K562 (cell line): Measurements from ENCODE around the gene CLASP1. TPM values are rescaled to one million over a fixed set of nuclear protein-coding genes. Genes with fewer than 3 reads are reported as not detected.

Experiments used
- ATAC-seq: fragments of 200-7000 bp; cut with Tn5 transposase; 3 replicates; pipeline ENCODE4 v1.9.1; 2020; ENCODE audit warnings: moderate library complexity
- BruUV-seq: library from RNA; stranded (reverse); fragments of 400-500 nt; replicated peaks from 2 replicates; lab custom pipeline; 2021; lab: Mats Ljungman, UMichigan
- CTCF ChIA-PET: fragments of 300-600 bp; formaldehyde crosslinking; extraction: SDS; loops from one replicate; lab custom pipeline; 2021; ENCODE audit warnings: low intra/inter-chr PET ratio; lab: Yijun Ruan, JAX
- POLR2A ChIA-PET: fragments of 300-600, 350-650 bp; sonication (Branson Sonifier 250); formaldehyde crosslinking; extraction: SDS; loops from one replicate; lab custom pipeline; 2021; ENCODE audit warnings: antibody characterized with exemption, inconsistent platforms; lab: Yijun Ruan, JAX
- DNase-seq, 4 experiments: peaks; one replicate each; pipeline versions ENCODE4 v3.0.0 to v3.0.0-alpha.2; 2011 to 2018; ENCODE audit warnings: low spot score in 3 of 4, mixed read lengths in 3 of 4; ENCODE audit errors: extremely low read depth in 1 of 4
- FAIRE-seq: peaks from 2 replicates; lab custom pipeline; 2011; peaks lifted over from hg19 to GRCh38; lab: Jason Lieb, UNC
- H2AFZ ChIP-seq: 2 replicates; pipeline ENCODE4 v1.6.0; 2011; ENCODE audit warnings: low read depth, low read length, control low read depth, inconsistent platforms
- H3K27ac ChIP-seq: fragments of 200-600 bp; 3 replicates; pipeline ENCODE4 v1.8.0; 2011; ENCODE audit warnings: low read depth, mild to moderate bottlenecking, control low read depth, inconsistent platforms, low read length, moderate library complexity, mixed read lengths; ENCODE audit errors: extremely low read depth
- H3K27me3 ChIP-seq, 2 experiments: fragments of 300-600 bp in 1 of 2; 2 replicates in 1 of 2; 3 replicates in 1 of 2; pipeline versions ENCODE4 v1.6.0 to v1.8.0; 2011; ENCODE audit warnings: inconsistent platforms in 2 of 2, low read length in 2 of 2, mild to moderate bottlenecking in 1 of 2, mixed read lengths in 1 of 2, moderate library complexity in 1 of 2; ENCODE audit not compliant: control insufficient read depth in 2 of 2, insufficient read depth in 2 of 2
- H3K36me3 ChIP-seq: fragments of 300-600 bp; 3 replicates; pipeline ENCODE4 v1.8.0; 2011; ENCODE audit warnings: mild to moderate bottlenecking, low read length, inconsistent platforms; ENCODE audit not compliant: control insufficient read depth, insufficient read depth
- H3K4me1 ChIP-seq, 2 experiments: fragments of 200-600 bp in 1 of 2; replicated peaks in 1 of 2; 2 replicates in 1 of 2; 3 replicates in 1 of 2; pipeline versions ENCODE4 v1.5.1 to v1.8.0; 2011; ENCODE audit warnings: inconsistent platforms in 2 of 2, low read length in 2 of 2, mild to moderate bottlenecking in 1 of 2, mixed read lengths in 1 of 2, moderate library complexity in 1 of 2; ENCODE audit not compliant: control insufficient read depth in 2 of 2, insufficient read depth in 2 of 2
- H3K4me2 ChIP-seq: 2 replicates; pipeline ENCODE4 v1.6.1; 2011; ENCODE audit warnings: low read length, control low read depth, inconsistent platforms, mixed read lengths; ENCODE audit not compliant: insufficient read depth
- H3K4me3 ChIP-seq: fragments of 200-600 bp; sonication (generic), shearing (Covaris generic); 2 replicates; pipeline ENCODE4 v1.5.1; 2016; ENCODE audit warnings: control low read depth, inconsistent platforms
- H3K79me2 ChIP-seq: fragments of 200-600 bp; 3 replicates; pipeline ENCODE4 v1.8.0; 2011; ENCODE audit warnings: low read length, inconsistent platforms; ENCODE audit not compliant: control insufficient read depth, insufficient read depth
- H3K9ac ChIP-seq, 2 experiments: 2 replicates each; pipeline versions ENCODE4 v1.6.0 to v1.6.1; 2011; ENCODE audit warnings: low read depth in 2 of 2, low read length in 2 of 2, control low read depth in 1 of 2, inconsistent platforms in 1 of 2, mild to moderate bottlenecking in 1 of 2, mixed read lengths in 1 of 2; ENCODE audit not compliant: insufficient read depth in 1 of 2
- H3K9me1 ChIP-seq: one replicate; pipeline ENCODE4 v1.6.0; 2011; ENCODE audit warnings: inconsistent platforms, mild to moderate bottlenecking, low read length, moderate library complexity; ENCODE audit not compliant: control insufficient read depth, insufficient read depth
- H3K9me3 ChIP-seq: replicated peaks from 2 replicates; pipeline ENCODE4 v1.5.1; 2011; ENCODE audit warnings: low read depth, low read length, inconsistent platforms; ENCODE audit not compliant: control insufficient read depth, insufficient read depth
- H4K20me1 ChIP-seq: replicated peaks from 2 replicates; pipeline ENCODE4 v1.6.1; 2011; ENCODE audit warnings: low read length, inconsistent platforms, mixed read lengths; ENCODE audit not compliant: control insufficient read depth, insufficient read depth
- HNRNPLL ChIP-seq: fragments of 200-400 bp; formaldehyde crosslinking; IDR thresholded peaks from 2 replicates; pipeline ENCODE4 v1.6.1; 2017; ENCODE audit warnings: low read length, low read depth, mild to moderate bottlenecking; ENCODE audit not compliant: poor library complexity, severe bottlenecking
- LCOR ChIP-seq: sonication (generic); formaldehyde crosslinking; IDR thresholded peaks from 2 replicates; pipeline ENCODE4 v1.8.0; 2022; ENCODE audit warnings: mild to moderate bottlenecking, missing genetic modification reagents
- SRSF1 ChIP-seq: fragments of 200-400 bp; formaldehyde crosslinking; IDR thresholded peaks from 2 replicates; pipeline ENCODE4 v1.6.1; 2017; ENCODE audit warnings: mild to moderate bottlenecking, low read depth, low read length, moderate library complexity
- ZBED1 ChIP-seq: IDR thresholded peaks from 2 replicates; pipeline ENCODE4 v1.6.1; 2014
- ZNF316 ChIP-seq: fragments of 450-650 bp; IDR thresholded peaks from 2 replicates; pipeline ENCODE4 v1.6.1; 2016
- WGBS: fragments of 100-300 bp; shearing (Covaris generic); methylation state at CpG from one replicate; pipeline ENCODE4 v1.1.6; 2016; ENCODE audit warnings: low coverage, mixed read lengths; ENCODE audit not compliant: insufficient coverage; ENCODE audit errors: missing lambda C conversion rate; 5-methylcytosine and 5-hydroxymethylcytosine counted together
- in situ Hi-C: fragments of 300-500 bp; cut with MboI; formaldehyde crosslinking; loops from 4 replicates; pipeline ENCODE4 v1.15.0; 2018; ENCODE audit warnings: inconsistent platforms, mixed read lengths
- intact Hi-C: fragments of 100-400 bp; cut with micrococcal nuclease; formaldehyde crosslinking; loops from 2 replicates; pipeline ENCODE4 v1.14.2; 2022
- polyA plus RNA-seq, 8 experiments: library from polyadenylated mRNA; depleted of rRNA in 4 of 8; stranded (reverse) in 5 of 8; unstranded in 3 of 8; fragments of >200 nt; fragmentation: Nextera tagmentation in 2 of 8; fragmentation: Illumina TruSeq in 1 of 8; extraction: Ambion mirVana in 2 of 8; extraction: Trizol in 1 of 8; gene quantifications; 2 replicates each; pipeline versions ENCODE4 v1.2.1 to v1.2.3, GENCODE V29; 2011 to 2014; ENCODE audit warnings: inconsistent platforms in 1 of 8, missing spikeins in 1 of 8
- total RNA-seq, 7 experiments: library from RNA; depleted of rRNA in 6 of 7; stranded (reverse); fragments of >200 nt in 6 of 7; fragmentation: Illumina TruSeq in 2 of 7; extraction: Trizol in 2 of 7; gene quantifications; 2 replicates each; pipeline versions ENCODE4 v1.2.1 to v1.2.3, GENCODE V29; 2011 to 2021; ENCODE audit warnings: low replicate concordance in 1 of 7
- TF ChIP-seq, protein P1 (sequence below): fragments of 250-450 bp; sonication (Bioruptor Pico); IDR thresholded peaks from 2 replicates; pipeline ENCODE4 v1.5.0; 2021; ENCODE audit warnings: mild to moderate bottlenecking, borderline replicate concordance
- TF ChIP-seq, protein P2 (sequence below): fragments of 250-450 bp; sonication (Bioruptor Pico); IDR thresholded peaks from 2 replicates; pipeline ENCODE4 v1.4.0; 2020

The CLASP1 gene
- total and polyA plus RNA-seq, 9 of the 15 experiments (the other 6 are each of a cell fraction or from before 2014, with no cell fraction given), result 1.7 to 40.3 (median 20.7) TPM

DNA sequence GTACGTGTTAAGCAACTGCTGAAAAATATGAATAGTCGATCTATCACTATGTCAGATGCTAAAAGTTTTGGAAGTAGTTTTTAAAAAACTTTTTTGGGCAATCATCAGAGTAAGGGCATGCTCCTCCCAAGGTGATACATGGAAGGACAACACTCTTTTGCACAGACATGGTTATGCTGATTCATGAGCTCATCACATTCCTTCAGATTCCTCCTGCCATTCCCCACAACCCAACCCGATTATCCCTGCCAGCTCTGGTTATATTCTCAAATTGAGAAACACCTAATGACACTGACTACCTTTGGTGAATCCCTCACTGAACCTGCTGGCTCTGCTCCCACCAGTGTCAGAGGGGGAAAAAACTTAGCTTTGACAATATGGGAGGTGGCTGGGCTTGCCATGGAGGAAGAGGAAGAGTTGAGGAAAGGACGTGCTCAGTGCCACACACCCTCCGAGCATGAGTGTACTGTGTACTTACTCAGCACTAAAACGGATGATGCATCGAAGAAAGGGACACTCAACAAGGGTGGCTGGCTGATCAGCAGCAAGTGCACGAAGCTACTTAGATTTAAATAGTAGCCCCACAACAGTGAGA lies 202.5 kb downstream of the CLASP1 start:
- no peak for TF ChIP-seq ZBED1
- FAIRE-seq (no peak), DNase-seq (no peak), ATAC-seq (no peak)
- in situ Hi-C loops (no loop called here), intact Hi-C loops (no loop called here)
- Histone ChIP-seq H3K27me3 (no peaks in the 10 kb centered on the region), H3K27ac (no peak overlapping the region), H3K79me2 (no peaks in the 10 kb centered on the region), H3K9me1 (no peaks in the 10 kb centered on the region), H3K9ac (no peak overlapping the region), H3K4me3 (no peak overlapping the region), H3K9me3 (no peaks in the 10 kb centered on the region), H3K36me3 (peaks cover 74% of the 10 kb centered on the region), H2AFZ (no peak overlapping the region), H3K4me1 (no peaks in the 10 kb centered on the region), H3K4me2 (no peak overlapping the region), H4K20me1 (no peaks in the 10 kb centered on the region)
- CTCF ChIA-PET, result interaction anchor here (0.6 kb wide), 1 partner anchor 95 kb away, joined by 3 read pairs; no protein-coding TSS in a partner anchor
- POLR2A ChIA-PET, result interaction anchor here (1.2 to 2.1 kb wide), 3 partner anchors 9 to 17 kb away, joined by 3 to 6 read pairs (median 5); no protein-coding TSS in a partner anchor
- no TSS peak for BruUV-seq
- WGBS, result 88% methylated on average over 8 of the region's 8 CpGs

DNA sequence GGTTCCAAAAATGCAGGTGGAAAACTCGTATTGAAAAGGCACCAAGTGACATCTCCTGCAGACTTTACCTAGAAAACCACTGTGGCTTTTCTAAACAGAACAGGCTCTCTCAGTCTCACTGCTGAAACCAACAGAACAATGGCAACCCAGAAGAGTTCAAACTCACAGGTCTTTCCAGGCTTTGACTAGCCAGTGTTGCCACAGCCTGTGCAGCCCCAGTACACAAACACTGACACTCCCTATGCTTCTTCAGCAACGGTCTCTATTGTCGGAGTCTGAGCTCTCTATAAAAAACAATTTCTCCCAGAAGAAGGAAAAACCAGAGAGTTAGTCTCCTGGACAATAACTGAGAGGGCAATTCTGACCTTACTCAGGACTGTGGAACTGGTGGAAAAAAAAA lies 206.4 kb downstream of the CLASP1 start:
- BruUV-seq, result no TSS peak
- CTCF ChIA-PET, result no interaction called here
- 88% methylated on average over 3 of the region's 3 CpGs for WGBS
- H3K79me2 ChIP-seq, result no peaks in the 10 kb centered on the region
- H3K27me3 ChIP-seq, result no peaks in the 10 kb centered on the region
- H3K9ac ChIP-seq, result no peak overlapping the region
- H3K9me3 ChIP-seq, result no peaks in the 10 kb centered on the region
- H3K9me1 ChIP-seq, result no peaks in the 10 kb centered on the region
- no peak overlapping the region for H3K4me2 ChIP-seq
- DNase-seq (no peak), ATAC-seq (no peak), FAIRE-seq (no peak)
- intact Hi-C loops (no loop called here), in situ Hi-C loops (no loop called here)
- POLR2A ChIA-PET, result interaction anchor here (0.7 kb wide), 2 partner anchors 11 to 34 kb away, joined by 3 to 4 read pairs; no protein-coding TSS in a partner anchor
- H3K4me1 ChIP-seq, result no peaks in the 10 kb centered on the region
- H2AFZ ChIP-seq, result no peak overlapping the region
- H3K27ac ChIP-seq, result no peak overlapping the region
- H3K36me3 ChIP-seq, result peaks cover 52% of the 10 kb centered on the region
- H3K4me3 ChIP-seq, result no peak overlapping the region
- H4K20me1 ChIP-seq, result no peaks in the 10 kb centered on the region
- TF ChIP-seq, protein P1, sequence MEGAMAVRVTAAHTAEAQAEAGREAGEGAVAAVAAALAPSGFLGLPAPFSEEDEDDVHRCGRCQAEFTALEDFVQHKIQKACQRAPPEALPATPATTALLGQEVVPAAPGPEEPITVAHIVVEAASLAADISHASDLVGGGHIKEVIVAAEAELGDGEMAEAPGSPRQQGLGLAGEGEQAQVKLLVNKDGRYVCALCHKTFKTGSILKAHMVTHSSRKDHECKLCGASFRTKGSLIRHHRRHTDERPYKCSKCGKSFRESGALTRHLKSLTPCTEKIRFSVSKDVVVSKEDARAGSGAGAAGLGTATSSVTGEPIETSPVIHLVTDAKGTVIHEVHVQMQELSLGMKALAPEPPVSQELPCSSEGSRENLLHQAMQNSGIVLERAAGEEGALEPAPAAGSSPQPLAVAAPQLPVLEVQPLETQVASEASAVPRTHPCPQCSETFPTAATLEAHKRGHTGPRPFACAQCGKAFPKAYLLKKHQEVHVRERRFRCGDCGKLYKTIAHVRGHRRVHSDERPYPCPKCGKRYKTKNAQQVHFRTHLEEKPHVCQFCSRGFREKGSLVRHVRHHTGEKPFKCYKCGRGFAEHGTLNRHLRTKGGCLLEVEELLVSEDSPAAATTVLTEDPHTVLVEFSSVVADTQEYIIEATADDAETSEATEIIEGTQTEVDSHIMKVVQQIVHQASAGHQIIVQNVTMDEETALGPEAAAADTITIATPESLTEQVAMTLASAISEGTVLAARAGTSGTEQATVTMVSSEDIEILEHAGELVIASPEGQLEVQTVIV (CRISPR knock-in tag), result no peak
- TF ChIP-seq HNRNPLL (no peak), ZNF316 (no peak), SRSF1 (no peak), LCOR (CRISPR knock-in tag) (no peak)
- TF ChIP-seq, protein P2, sequence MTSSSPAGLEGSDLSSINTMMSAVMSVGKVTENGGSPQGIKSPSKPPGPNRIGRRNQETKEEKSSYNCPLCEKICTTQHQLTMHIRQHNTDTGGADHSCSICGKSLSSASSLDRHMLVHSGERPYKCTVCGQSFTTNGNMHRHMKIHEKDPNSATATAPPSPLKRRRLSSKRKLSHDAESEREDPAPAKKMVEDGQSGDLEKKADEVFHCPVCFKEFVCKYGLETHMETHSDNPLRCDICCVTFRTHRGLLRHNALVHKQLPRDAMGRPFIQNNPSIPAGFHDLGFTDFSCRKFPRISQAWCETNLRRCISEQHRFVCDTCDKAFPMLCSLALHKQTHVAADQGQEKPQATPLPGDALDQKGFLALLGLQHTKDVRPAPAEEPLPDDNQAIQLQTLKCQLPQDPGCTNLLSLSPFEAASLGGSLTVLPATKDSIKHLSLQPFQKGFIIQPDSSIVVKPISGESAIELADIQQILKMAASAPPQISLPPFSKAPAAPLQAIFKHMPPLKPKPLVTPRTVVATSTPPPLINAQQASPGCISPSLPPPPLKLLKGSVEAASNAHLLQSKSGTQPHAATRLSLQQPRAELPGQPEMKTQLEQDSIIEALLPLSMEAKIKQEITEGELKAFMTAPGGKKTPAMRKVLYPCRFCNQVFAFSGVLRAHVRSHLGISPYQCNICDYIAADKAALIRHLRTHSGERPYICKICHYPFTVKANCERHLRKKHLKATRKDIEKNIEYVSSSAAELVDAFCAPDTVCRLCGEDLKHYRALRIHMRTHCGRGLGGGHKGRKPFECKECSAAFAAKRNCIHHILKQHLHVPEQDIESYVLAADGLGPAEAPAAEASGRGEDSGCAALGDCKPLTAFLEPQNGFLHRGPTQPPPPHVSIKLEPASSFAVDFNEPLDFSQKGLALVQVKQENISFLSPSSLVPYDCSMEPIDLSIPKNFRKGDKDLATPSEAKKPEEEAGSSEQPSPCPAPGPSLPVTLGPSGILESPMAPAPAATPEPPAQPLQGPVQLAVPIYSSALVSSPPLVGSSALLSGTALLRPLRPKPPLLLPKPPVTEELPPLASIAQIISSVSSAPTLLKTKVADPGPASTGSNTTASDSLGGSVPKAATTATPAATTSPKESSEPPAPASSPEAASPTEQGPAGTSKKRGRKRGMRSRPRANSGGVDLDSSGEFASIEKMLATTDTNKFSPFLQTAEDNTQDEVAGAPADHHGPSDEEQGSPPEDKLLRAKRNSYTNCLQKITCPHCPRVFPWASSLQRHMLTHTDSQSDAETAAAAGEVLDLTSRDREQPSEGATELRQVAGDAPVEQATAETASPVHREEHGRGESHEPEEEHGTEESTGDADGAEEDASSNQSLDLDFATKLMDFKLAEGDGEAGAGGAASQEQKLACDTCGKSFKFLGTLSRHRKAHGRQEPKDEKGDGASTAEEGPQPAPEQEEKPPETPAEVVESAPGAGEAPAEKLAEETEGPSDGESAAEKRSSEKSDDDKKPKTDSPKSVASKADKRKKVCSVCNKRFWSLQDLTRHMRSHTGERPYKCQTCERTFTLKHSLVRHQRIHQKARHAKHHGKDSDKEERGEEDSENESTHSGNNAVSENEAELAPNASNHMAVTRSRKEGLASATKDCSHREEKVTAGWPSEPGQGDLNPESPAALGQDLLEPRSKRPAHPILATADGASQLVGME (CRISPR knock-in tag), result no peak
